HCT116 (cell line): ENCODE results near the gene IFRD2. TPM values are rescaled to one million over a fixed set of nuclear protein-coding genes. Genes with fewer than 3 reads are reported as not detected.

ENCODE experiments used
- ATAC-seq: fragments of 200-7000 bp; cut with Tn5 transposase; 2 replicates; pipeline ENCODE4 v1.9.1; 2020; ENCODE audit warnings: mild to moderate bottlenecking, moderate library complexity
- BruUV-seq: library from RNA; stranded (reverse); fragments of 400-500 nt; replicated peaks from 2 replicates; lab custom pipeline; 2021; lab: Mats Ljungman, UMichigan
- CTCF ChIA-PET: fragments of 300-600 bp; sonication (Branson Sonifier 250); formaldehyde crosslinking; loops from one replicate; lab custom pipeline; 2021; ENCODE audit warnings: antibody characterized with exemption; lab: Charles Lee
- POLR2A ChIA-PET: fragments of 300-600, 350-600 bp; sonication (Branson Sonifier 250); formaldehyde crosslinking; loops from one replicate; lab custom pipeline; 2021; ENCODE audit warnings: antibody characterized with exemption; lab: Charles Lee
- RAD21 ChIA-PET, 2 experiments: fragments of 300-600 bp; sonication (Branson Sonifier 250); formaldehyde crosslinking; loops; one replicate each; lab custom pipeline; 2023; ENCODE audit warnings: low total read pairs in 2 of 2; ENCODE audit not compliant: uncharacterized antibody in 2 of 2, unreplicated experiment in 2 of 2, low non-redundant PET in 1 of 2; lab: Charles Lee
- DNase-seq: peaks from one replicate; pipeline ENCODE4 v3.0.0-alpha.2; 2010; ENCODE audit warnings: low read depth, low spot score
- H2AFZ ChIP-seq: fragments of 200-600 bp; shearing (Covaris generic), sonication (generic); 2 replicates; pipeline ENCODE4 v1.6.1; 2017; ENCODE audit warnings: low read depth, mixed run types, mixed read lengths, antibody characterized with exemption, low read length; ENCODE audit not compliant: poor library complexity, severe bottlenecking
- H3K27ac ChIP-seq: 2 replicates; pipeline ENCODE4 v1.5.1; 2012; ENCODE audit warnings: low read depth, low read length
- H3K27me3 ChIP-seq: fragments of 200-600 bp; sonication (generic); 2 replicates; pipeline ENCODE4 v1.6.1; 2016; ENCODE audit warnings: mixed run types, low read length, mixed read lengths; ENCODE audit not compliant: insufficient read depth
- H3K36me3 ChIP-seq, 2 experiments: fragments of 200-500 bp in 1 of 2; fragments of 200-600 bp in 1 of 2; sonication (Bioruptor generic) in 1 of 2; sonication (generic) in 1 of 2; 2 replicates each; pipeline versions ENCODE4 v1.5.1 to v1.6.1; 2014 to 2016; ENCODE audit warnings: low read length in 2 of 2, inconsistent platforms in 1 of 2, mixed read lengths in 1 of 2, mixed run types in 1 of 2; ENCODE audit not compliant: insufficient read depth in 2 of 2, control insufficient read depth in 1 of 2
- H3K4me1 ChIP-seq, 2 experiments: fragments of 200-600 bp in 1 of 2; sonication (generic) in 1 of 2; 2 replicates each; pipeline versions ENCODE4 v1.5.1 to v1.6.1; 2012 to 2017; ENCODE audit warnings: low read length in 2 of 2, inconsistent platforms in 1 of 2, mild to moderate bottlenecking in 1 of 2, mixed read lengths in 1 of 2, mixed run types in 1 of 2, moderate library complexity in 1 of 2; ENCODE audit not compliant: insufficient read depth in 2 of 2, control insufficient read depth in 1 of 2
- H3K4me2 ChIP-seq: fragments of 200-600 bp; sonication (generic); 2 replicates; pipeline ENCODE4 v1.6.1; 2017; ENCODE audit warnings: mixed run types, low read length, mixed read lengths
- H3K4me3 ChIP-seq, 2 experiments: fragments of 200-600 bp in 1 of 2; sonication (generic) in 1 of 2; replicated peaks in 1 of 2; 2 replicates each; pipeline ENCODE4 v1.5.1; 2011 to 2016; ENCODE audit warnings: low read length in 2 of 2, control low read depth in 1 of 2, low read depth in 1 of 2, mild to moderate bottlenecking in 1 of 2, mixed read lengths in 1 of 2, mixed run types in 1 of 2
- H3K79me2 ChIP-seq: fragments of 200-600 bp; sonication (generic); 2 replicates; pipeline ENCODE4 v1.6.1; 2017; ENCODE audit warnings: mild to moderate bottlenecking, mixed run types, low read length, moderate library complexity, mixed read lengths; ENCODE audit not compliant: insufficient read depth
- H3K9ac ChIP-seq: fragments of 200-600 bp; sonication (generic); 2 replicates; pipeline ENCODE4 v1.6.1; 2016; ENCODE audit warnings: low read length, mixed read lengths
- H3K9me2 ChIP-seq: fragments of 200-600 bp; sonication (generic), shearing (Covaris generic); 2 replicates; pipeline ENCODE4 v1.6.1; 2017; ENCODE audit warnings: mixed run types, mild to moderate bottlenecking, moderate library complexity; ENCODE audit not compliant: insufficient read depth
- H3K9me3 ChIP-seq, 2 experiments: fragments of 200-500 bp in 1 of 2; fragments of 200-600 bp in 1 of 2; sonication (Bioruptor generic) in 1 of 2; sonication (generic) in 1 of 2; 2 replicates each; pipeline ENCODE4 v1.6.1; 2014 to 2017; ENCODE audit warnings: low read length in 2 of 2, mixed read lengths in 2 of 2, inconsistent platforms in 1 of 2, low read depth in 1 of 2, mild to moderate bottlenecking in 1 of 2, mixed run types in 1 of 2, moderate library complexity in 1 of 2; ENCODE audit not compliant: control insufficient read depth in 1 of 2, insufficient read depth in 1 of 2
- H4K20me1 ChIP-seq: fragments of 200-600 bp; sonication (generic), shearing (Covaris generic); 2 replicates; pipeline ENCODE4 v1.6.1; 2017; ENCODE audit warnings: mixed run types, mild to moderate bottlenecking, moderate library complexity; ENCODE audit not compliant: insufficient read depth
- EGR1 ChIP-seq: IDR thresholded peaks from 2 replicates; pipeline ENCODE4 v1.6.1; 2012; ENCODE audit warnings: low read depth
- SP1 ChIP-seq: IDR thresholded peaks from 2 replicates; pipeline ENCODE4 v1.6.1; 2012; ENCODE audit warnings: low read depth
- ZFX ChIP-seq: fragments of 450-650 bp; IDR thresholded peaks from 2 replicates; pipeline ENCODE4 v1.6.1; 2017
- intact Hi-C: fragments of 100-400 bp; cut with micrococcal nuclease; formaldehyde crosslinking; loops from 2 replicates; pipeline ENCODE4 v1.10.0; 2022
- total RNA-seq: library from RNA; stranded (reverse); gene quantifications from one replicate; pipeline ENCODE4 v1.2.1, GENCODE V29; 2021; ENCODE audit not compliant: unreplicated experiment
- TF ChIP-seq, protein P1 (sequence below): IDR thresholded peaks from 2 replicates; pipeline ENCODE4 v1.6.1; 2012; ENCODE audit warnings: low read depth

The IFRD2 gene
- total RNA-seq, 1 experiment from 2014 or later: 146 TPM

DNA sequence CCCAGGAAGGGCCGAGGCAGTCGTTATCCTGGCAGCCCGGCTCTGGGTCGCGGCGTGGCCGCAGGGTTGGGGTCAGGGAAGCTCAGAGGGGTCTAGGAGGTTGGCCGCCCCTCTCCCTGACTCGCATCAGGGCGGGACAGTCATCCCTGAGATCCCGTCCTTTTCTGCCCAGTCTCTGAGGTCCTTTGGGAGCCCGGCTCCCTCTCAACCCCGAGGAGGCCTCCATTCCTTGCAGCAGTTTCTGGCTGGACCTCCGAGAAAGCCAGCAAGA is 29.8 kb upstream of the IFRD2 start:
- Histone ChIP-seq H4K20me1 (no peaks in the 10 kb centered on the region), H3K4me2 (peak overlapping the region; percentile 92), H3K4me1 (peaks cover 51 to 76% of the 10 kb centered on the region in 2 experiments), H3K9ac (peak overlapping the region; percentile 88), H3K4me3 (peak overlapping the region; percentile 64 to 92), H3K79me2 (peaks cover 53% of the 10 kb centered on the region), H3K9me2 (no peaks in the 10 kb centered on the region), H3K36me3 (peaks cover 9 to 29% of the 10 kb centered on the region in 2 experiments; a peak in 2 of 4 replicates), H2AFZ (no peak overlapping the region), H3K27ac (peak overlapping the region; percentile 93), H3K9me3 (no peaks in the 10 kb centered on the region), H3K27me3 (no peaks in the 10 kb centered on the region)
- ATAC-seq: no peak
- no peak for DNase-seq
- ChIA-PET POLR2A (interaction anchor here (1.1 kb wide), 1 partner anchor 22 kb away, joined by 3 read pairs; the partner anchor contains the start of genes HYAL3 and NAA80), CTCF (interaction anchor here (1.0 to 1.4 kb wide), 5 partner anchors 16 to 62 kb away, joined by 3 to 11 read pairs (median 8); partner anchors contain the start of genes HYAL1, HYAL3, IFRD2 and NAA80), RAD21 (no interaction called here)
- intact Hi-C loops: no loop called here
- TF ChIP-seq, protein P1, sequence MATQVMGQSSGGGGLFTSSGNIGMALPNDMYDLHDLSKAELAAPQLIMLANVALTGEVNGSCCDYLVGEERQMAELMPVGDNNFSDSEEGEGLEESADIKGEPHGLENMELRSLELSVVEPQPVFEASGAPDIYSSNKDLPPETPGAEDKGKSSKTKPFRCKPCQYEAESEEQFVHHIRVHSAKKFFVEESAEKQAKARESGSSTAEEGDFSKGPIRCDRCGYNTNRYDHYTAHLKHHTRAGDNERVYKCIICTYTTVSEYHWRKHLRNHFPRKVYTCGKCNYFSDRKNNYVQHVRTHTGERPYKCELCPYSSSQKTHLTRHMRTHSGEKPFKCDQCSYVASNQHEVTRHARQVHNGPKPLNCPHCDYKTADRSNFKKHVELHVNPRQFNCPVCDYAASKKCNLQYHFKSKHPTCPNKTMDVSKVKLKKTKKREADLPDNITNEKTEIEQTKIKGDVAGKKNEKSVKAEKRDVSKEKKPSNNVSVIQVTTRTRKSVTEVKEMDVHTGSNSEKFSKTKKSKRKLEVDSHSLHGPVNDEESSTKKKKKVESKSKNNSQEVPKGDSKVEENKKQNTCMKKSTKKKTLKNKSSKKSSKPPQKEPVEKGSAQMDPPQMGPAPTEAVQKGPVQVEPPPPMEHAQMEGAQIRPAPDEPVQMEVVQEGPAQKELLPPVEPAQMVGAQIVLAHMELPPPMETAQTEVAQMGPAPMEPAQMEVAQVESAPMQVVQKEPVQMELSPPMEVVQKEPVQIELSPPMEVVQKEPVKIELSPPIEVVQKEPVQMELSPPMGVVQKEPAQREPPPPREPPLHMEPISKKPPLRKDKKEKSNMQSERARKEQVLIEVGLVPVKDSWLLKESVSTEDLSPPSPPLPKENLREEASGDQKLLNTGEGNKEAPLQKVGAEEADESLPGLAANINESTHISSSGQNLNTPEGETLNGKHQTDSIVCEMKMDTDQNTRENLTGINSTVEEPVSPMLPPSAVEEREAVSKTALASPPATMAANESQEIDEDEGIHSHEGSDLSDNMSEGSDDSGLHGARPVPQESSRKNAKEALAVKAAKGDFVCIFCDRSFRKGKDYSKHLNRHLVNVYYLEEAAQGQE: no peak
- TF ChIP-seq EGR1 (no peak), ZFX (no peak), SP1 (no peak)
- BruUV-seq: no TSS peak
